Activated naive CD4-positive, alpha-beta T cell (primary cell): ENCODE data around the gene BSPH1.
"Not testable (repeated sequence)": the region's sequence is repeated elsewhere in the genome, so short reads cannot be mapped to it uniquely, and the experiment has no call there.

ENCODE experiments used
- DNase-seq, 4 experiments: peaks; one replicate each; lab custom pipeline; 2025; lab: John Stamatoyannopoulos, UW

Gene BSPH1, protein sequence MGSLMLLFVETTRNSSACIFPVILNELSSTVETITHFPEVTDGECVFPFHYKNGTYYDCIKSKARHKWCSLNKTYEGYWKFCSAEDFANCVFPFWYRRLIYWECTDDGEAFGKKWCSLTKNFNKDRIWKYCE

DNA sequence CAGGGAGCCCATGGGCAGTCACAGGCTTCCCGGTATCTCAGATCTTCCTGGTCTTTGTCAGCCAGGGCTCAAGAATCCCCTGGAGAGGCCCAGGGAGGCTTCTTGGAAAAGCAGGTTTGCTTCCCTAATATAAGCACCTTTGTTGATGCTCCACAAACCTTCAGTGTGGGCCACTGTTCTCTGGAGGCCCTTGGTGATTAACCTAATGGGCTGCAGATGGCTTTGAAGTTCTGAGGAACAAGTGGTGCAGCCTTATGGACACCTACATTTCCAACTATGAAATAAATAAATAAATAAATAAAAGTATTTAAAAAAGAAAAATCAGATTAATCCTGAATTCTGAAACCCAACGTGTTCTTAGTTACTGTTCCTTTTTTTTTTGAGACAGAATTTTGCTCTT, at the start of gene BSPH1:
BSPH1 (minus strand) TSS at position 101 of the 400 bp plus-strand sequence; CDS start at position 12, 89 bp downstream.
- DNase-seq = no peak

DNA sequence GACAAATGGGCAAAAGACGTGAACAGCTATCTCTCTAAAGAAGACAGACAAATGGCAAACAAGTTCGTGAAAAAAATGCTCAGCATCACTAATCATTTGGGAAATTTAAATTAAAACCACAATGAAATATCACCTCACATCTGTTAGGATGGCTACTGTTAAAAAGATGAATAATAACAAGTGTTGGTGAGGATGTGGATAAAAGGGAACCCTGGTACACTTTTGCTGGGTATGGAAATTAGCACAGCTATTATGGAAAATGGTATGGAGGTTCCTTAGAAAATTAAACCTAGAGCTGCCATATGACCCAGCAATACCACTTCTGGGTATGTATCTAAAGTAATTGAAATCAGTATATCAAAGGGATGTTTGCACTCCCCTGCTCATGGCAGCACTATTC, 44.8 kb upstream of the BSPH1 start:
- no peak for DNase-seq

DNA sequence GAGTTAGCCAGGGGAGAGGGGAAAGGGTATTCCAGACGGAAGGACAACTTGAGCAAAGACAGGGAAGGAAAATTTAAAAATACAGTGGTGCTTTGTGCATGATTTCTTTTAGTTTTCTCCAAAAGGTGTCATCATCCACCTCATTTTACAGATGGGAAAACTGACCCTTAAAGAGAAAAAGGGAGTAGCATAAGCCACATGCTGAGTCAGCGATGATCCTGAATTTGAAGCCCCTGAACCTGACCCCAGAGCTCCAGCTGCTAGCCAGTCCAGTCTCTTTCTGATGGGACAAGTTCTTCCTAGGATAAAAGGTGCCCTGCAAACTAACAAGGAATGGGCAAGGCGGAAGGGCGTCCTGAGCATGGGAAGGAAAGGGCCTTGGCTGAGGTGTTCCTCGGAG, 41.6 kb upstream of the BSPH1 start:
- DNase-seq = no peak

DNA sequence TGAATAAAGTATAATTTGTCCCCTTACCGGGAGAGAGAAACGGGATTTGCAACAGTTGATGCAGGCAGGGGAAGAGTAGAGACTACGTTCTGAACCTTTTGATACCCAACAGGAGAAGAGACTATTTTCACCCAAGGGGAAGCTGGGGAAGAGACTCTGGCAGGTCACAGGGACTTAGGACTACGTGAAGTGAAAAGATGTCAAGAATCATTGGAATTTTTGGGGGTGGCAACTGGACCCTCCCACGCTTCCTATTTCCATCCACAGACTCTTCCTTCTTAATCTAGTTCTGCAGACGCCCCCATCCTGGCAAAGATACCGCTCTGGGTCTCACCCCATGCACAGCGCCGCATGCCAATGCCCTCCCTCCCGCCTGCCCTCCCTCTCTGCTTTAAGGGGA, 38.1 kb upstream of the BSPH1 start:
- no peak for DNase-seq

DNA sequence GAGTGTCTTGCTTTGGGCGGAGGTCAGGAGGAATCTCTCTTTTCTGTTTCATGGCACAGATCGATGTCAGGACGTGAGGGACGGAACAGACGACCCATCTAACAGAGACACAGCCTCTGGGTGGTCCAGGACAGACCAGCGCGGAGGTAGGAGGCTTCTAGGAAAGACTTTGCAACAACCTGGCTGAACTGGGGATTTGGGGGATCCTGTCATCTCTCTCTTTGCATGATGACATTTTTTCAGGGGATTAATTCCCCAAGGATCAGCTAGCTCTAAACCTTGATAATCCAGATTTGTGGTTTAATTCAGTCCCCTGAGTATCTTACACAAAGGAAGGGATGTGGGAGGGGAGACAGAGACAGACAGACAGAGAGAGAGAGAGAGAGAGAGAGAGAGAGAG, 37.5 kb upstream of the BSPH1 start:
- no peak for DNase-seq

DNA sequence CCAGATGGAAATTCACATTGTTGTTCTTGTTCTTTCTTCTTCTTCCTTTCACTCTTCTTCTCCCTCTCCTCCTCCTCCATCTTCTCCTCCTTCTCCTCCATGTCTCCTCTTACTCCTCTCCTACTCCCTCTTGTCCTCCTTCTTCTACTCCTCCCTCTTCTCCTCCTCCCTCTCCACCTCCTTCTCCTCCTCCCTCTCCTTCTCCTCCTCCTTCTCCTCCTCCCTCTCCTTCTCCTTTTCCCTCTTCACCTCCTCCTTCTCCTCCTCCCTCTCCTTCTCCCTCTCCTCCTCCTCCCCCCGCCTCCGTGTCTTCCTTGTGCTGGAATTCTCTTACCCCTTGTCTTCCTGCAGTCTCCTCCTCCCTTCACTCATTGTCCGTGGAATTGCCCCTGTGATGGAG, 33.5 kb upstream of the BSPH1 start:
- DNase-seq = no peak

DNA sequence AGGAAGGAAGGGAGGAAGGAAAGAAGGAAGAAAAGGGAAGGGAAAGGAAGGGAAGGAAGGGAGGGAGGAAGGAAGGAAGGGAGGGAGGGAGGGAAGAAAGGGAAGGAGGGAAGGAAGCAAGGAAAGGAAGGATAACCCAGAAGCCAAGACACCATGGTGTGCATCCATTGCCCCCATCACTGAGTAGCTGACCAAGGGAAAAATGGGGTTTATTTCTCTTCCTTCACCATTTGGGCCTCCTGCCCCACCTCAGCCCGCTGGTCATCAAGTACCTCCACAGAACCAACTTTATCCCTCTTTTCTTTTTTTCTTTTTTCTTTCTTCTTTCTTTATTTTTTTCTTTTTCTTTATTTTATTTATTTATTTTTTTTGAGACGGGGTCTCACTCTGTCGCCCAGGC, 31.5 kb upstream of the BSPH1 start:
- no peak for DNase-seq

DNA sequence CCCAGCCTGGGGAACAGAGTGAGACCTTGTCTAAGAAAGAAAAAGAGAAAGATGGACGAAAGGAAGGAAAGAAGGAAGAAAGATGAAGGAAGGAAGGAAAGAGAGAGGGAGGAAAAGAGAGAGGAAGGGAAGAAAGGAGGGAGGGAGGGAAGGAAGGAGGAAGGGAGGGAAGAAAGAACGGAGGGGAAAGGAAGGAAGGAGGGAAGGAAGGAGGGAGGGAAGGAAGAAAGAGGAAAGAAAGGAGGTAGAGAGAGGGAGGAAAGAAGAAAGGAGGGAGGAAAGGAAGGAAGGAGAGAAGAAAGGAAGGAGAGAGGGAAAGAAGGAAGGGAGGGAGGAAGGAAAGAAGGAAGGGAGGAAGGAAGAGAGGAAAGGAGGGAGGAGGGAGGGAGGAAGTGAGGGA, 31.0 kb upstream of the BSPH1 start:
- no peak for DNase-seq

DNA sequence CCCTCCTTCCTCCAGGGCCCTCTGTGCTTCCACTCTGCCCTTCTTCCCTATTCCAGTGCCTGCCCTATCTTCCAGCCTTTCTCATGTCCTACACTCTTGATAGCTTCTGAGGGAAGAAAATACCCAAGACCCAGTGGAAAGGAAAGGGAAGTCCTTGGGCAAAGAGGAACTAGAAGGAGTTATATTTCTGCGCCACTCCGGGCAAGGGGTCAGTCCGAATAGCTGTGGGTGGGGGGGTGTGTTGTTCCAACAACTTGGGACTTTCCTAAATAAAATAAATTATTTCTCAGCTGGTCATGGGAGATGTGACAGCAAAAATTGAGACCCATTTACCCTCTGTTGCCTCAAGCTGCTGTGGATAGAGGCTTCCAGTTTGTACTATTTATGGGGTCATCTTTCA, 28.7 kb upstream of the BSPH1 start:
- DNase-seq = no peak

DNA sequence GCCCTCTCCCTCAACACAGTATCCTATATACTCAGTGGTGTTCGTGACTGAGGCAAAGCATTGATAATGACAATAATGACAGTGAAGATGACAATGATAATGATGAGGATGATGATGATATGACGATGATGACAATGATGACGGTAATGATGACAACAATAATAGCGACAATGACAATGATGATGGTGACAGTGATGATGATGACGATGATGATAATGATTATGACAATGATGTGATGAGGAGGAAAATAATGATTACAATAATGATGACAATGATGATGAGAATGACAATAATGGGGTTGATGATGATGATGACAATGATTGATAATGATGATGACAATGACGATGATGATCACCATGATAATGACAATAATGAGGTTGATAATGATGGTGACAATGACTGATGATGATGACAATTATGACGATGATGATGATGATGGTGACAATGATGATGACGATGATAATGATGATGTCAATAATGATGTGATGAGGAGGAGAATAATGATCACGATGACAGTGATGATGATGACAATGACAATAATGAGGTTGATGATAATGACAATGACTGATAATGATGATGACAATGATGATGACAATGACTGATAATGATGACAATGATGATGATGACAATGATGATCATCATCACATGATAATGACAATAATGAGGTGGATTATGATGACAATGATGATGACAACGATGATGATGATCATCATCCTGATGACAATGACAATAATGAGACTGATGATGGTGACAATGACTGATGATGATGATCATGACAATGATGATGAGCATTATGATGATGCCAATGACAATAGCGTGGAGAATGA, 19.2 kb upstream of the BSPH1 start:
- DNase-seq = no peak

DNA sequence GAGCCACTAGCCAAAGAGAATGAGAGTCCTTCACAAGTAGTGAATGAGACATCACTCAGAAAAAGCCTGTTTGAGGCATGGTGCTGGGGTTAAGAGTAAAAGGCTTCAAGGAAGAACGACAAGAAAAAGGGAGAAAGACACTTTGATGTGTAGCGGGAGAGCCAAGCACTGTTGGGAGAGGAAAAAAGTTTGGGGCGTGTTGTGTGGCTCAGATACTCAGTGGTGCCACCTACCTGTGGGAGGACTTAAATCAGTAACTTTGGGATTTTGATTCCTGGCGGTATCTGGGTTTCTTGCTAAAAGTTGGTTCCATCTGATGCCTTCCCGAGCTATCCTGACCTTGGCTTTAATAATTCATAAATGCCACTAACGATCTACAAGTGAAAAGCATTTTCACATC, 14.8 kb upstream of the BSPH1 start:
- DNase-seq = no peak

DNA sequence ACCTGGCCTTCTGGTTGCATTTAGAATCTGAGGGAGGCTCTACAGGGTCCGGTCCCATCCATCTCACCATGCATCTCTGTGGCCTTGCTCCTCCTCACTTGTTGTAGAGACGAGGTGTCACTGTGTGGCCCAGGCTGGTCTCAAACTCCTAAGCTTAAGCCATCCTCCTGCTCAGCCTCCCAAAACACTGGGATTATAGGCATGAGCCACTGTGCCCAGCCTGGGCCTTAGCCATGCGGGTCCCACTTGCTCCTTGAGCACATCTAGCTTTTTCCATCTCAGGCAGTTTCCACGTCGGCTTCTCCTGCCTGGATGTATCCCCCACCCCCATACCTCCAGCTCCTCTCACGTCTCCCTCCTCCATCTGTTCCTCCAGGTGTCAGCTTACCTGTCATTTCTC, 12.3 kb upstream of the BSPH1 start:
- DNase-seq = no peak

DNA sequence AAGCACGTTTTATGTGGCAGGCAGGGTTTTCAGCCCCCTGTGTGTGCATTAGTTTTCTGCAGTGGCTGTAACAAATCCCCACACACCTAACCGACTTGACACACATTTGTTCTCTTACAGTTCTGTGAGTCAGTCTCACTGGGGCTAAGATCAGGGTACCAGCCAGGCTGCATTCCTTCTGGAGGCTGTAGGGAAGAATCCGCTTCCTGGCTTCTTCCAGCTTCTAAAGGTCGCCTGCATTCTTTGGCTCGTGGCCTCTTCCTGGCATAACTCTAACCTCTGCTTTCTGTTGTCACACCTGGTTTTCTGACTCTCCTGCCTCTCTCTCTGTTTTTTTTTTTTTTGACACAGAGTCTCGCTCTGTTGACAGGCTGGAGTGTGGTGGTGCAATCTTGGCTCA, 8.9 kb upstream of the BSPH1 start:
- DNase-seq = no peak

DNA sequence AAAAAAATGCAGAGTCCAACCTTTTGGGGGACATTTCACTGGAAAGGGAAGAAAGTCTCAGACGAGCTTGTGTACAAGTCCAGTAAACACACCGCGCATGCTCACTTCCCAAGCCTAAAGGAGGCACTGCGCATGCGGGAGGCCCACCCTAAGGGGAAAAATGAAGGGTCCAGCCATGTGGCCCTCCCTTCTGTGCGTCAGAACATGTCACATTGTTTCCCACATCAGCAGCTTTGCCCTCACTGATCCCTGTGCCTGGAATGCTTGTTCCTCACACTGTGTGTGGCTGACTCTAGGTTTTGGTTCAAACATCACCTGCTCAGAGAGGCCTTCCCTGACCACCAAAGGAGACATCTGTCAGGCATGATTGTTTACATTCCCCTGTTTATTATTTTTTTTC, 6.8 kb upstream of the BSPH1 start:
- no peak for DNase-seq

DNA sequence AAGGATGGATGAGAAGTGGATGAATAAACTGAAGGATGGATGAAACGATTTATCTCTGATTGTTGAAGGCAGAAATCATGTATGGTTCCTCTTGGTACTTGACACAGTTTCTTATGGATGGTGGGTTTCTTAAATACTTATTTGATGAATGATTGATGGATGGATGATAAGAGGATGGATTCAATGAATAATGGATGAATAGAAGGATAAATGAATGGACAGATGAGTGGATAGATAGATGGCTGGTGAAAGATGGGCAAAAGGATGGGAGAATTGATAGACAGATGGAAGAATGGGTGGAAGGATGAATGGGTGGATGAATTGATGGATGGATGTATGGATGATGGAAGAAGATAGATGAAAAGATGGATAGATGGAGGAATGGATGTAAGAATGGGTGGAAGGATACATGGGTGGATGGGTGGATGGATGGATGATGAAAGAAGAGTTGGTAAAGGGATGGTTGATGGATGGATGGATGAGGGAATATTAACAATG, 4.3 kb upstream of the BSPH1 start:
- DNase-seq = no peak

DNA sequence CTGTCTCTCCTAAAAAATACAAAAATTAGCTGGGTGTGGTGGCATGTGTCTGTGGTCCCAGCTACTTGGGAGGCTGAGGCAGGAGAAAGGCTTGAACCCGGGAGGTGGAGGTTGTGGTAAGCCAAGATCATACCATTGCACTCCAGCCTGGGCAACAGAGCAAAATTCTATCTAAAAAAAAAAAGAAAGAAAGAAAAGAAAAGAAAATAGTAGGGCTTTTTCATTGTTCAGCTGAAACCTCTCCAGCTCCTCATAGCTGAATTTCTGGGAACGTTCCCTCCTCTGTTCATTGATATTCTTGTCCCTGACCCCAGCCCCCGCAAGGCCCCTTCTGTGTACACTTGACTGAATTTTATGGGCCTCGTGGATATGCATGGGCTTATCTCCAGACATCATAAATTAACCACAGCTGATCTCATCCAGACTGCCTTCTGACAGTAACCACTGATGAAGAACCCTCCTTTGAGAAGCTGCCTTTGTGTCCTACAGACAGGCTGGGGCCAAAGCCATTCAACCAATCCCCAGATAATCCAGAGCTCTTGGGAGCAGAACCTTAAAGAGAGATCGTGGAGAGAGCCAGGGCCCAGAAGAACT, 2.3 kb upstream of the BSPH1 start, which contains the start of gene ELSPBP1:
ELSPBP1 (plus strand) TSS at position 424 of the 594 bp plus-strand sequence. CDS start 14,036 bp downstream, outside the sequence.
- no peak for DNase-seq

DNA sequence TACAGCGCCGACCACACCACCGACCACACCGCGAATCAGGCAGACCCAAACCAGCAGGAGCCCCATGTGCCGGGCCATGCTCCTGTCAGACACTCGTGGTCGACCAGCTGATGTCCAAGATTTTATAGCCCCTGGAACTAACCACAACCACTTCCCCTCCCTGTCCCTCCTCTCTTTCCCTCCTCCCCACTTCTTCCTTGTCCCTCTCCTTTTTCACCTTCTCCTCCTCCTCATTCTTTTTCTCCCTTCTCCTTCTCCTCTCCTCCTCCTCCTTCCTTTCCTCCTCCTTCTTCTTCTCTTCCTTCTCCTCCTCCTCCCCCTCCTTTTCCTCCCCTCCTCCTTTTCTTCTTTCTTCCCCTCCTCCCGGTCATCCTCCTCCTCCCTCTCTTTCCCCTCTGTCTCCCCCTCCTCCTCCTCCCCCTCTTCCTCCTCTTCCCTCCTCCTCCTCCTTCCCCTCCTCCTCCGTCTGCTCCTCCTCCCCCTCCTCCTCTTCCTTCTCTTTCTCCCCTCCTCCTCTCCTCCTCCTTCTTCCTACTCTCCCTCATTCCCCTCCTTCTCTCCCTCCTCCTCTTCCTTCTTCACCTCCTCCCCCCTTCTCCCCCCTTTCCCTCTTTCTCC, 670 bp downstream of the BSPH1 start:
- DNase-seq = no peak

DNA sequence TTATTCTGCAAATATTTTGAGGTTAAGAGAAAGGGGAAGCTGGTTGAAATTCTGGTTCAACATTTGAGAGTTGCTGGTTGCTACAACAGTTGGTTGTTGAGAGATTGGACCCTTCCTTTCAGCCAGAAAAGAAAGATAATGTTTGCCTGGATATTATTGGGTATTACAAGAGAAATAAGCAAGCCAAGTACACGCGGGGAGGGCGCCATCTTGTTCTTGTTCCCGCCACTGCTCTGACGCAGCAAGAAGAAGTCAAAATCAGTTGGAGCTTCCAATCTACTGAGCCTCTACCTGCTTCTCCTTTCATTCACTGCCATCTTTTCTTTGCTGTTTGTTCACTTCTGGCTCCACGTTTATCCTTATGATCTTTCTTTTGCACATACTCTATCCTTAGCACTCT, 18.4 kb downstream of the BSPH1 start:
- no peak for DNase-seq

DNA sequence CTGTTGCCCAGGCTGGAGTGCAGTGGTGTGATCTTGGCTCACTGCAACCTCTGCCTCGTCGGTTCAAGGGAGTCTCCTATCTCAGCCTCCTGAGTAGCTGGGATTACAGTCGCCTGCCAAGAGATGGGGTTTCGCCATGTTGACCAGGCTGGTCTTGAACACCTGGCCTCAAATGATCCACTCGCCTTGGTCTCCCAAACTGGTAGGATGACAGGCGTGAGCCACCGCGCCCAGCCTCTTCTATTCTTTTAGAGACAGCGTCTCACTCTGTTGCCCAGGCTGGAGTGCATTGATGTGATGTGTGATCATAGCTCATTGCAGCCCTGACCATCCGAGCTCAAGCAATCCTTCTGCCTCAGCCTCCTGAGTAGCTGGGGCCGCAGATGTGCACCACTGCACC, 36.0 kb downstream of the BSPH1 start:
- not testable (repeated sequence) for DNase-seq

DNA sequence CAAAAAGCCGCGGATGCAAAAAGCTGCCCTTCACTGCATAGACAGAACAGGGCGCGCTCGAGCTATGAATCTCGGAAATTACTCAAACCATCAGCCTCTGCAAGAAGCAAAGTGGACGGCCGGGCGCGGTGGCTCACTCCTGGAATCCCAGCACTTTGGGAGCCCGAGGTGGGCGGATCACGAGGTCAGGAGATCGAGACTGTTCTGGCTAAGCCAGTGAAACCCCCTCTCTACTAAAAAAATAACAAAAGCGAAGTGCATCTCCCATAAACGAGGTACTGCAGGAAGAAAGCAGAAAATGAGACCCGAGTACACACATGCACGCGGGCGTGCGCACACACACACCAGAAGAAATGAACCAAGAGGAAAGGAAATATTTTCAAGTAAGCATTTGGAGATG, 39.8 kb downstream of the BSPH1 start:
- not testable (repeated sequence) for DNase-seq

DNA sequence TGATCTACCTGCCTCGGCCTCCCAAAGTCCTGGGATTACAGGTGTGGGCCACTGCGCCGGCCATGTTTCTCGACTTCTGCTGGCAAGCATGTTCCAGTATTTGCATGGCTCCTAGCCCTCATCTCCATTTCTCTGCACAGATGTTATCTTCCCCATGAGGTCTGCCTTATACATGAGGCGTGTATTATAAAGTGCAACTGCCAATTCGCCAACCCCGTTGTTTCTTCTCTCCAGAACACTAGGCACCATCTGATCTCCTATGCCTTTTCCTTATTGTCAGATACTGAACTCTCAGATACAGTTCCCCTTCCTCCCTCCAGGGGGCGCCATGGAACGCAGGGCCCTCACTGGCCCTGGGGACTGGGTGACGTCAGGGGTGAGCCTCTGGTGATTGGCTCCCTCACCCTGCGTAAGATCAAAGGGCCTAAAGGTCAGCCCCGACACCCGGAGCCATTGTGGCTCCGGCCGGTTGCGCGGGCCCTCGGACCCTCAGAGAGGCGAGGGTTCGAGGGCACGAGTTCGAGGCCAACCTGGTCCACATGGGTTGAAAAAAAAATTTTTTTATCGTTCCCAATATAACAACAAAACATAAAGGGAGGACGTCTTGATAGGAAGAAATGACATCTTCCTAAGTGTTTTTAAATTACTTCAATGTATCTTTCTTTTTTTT, 42.0 kb downstream of the BSPH1 start:
- not testable (repeated sequence) for DNase-seq

DNA sequence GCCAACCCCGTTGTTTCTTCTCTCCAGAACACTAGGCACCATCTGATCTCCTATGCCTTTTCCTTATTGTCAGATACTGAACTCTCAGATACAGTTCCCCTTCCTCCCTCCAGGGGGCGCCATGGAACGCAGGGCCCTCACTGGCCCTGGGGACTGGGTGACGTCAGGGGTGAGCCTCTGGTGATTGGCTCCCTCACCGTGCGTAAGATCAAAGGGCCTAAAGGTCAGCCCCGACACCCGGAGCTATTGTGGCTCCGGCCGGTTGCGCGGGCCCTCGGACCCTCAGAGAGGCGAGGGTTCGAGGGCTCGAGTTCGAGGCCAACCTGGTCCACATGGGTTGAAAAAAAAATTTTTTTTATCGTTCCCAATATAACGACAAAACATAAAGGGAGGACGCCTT, 63.4 kb downstream of the BSPH1 start:
- DNase-seq = not testable (repeated sequence)
